Endothelial cell of umbilical vein (primary cell): ENCODE results near the gene APPL2. TPM values are rescaled to one million over a fixed set of nuclear protein-coding genes. Genes with fewer than 3 reads are reported as not detected.
A peak's percentile ranks its signal among the peaks of the same experiment; 100 is the strongest.

Experiments
- BruUV-seq: library from RNA; stranded (reverse); fragments of 400-500 nt; replicated peaks from 2 replicates; lab custom pipeline; 2021; lab: Mats Ljungman, UMichigan
- CTCF ChIA-PET: fragments of 300-600, 350-600 bp; sonication (Branson Sonifier 250); formaldehyde crosslinking; loops from one replicate; lab custom pipeline; 2021; ENCODE audit warnings: antibody characterized with exemption, inconsistent platforms; lab: Charles Lee
- POLR2A ChIA-PET: fragments of 300-600, 350-600 bp; sonication (Branson Sonifier 250); formaldehyde crosslinking; loops from one replicate; lab custom pipeline; 2021; ENCODE audit warnings: antibody characterized with exemption, inconsistent platforms; lab: Charles Lee
- DNase-seq: peaks from one replicate; pipeline ENCODE4 v3.0.0-alpha.2; 2011; ENCODE audit warnings: low read depth, low spot score
- FAIRE-seq: peaks from 2 replicates; lab custom pipeline; 2011; peaks lifted over from hg19 to GRCh38; lab: Jason Lieb, UNC
- H2AFZ ChIP-seq: 2 replicates; pipeline ENCODE4 v1.6.0; 2012; ENCODE audit warnings: low read depth, low read length, control low read depth, inconsistent platforms
- H3K27ac ChIP-seq: 2 replicates; pipeline ENCODE4 v1.5.1; 2011; ENCODE audit warnings: low read depth, mild to moderate bottlenecking, control low read depth, low read length, moderate library complexity; ENCODE audit not compliant: insufficient read depth
- H3K27me3 ChIP-seq, 2 experiments: 2 replicates each; pipeline versions ENCODE4 v1.6.0 to v1.6.1; 2011; ENCODE audit warnings: low read length in 2 of 2, mixed read lengths in 1 of 2; ENCODE audit not compliant: control insufficient read depth in 2 of 2, insufficient read depth in 2 of 2
- H3K36me3 ChIP-seq, 2 experiments: 2 replicates in 1 of 2; 3 replicates in 1 of 2; pipeline ENCODE4 v1.5.1; 2011; ENCODE audit warnings: low read length in 2 of 2, mild to moderate bottlenecking in 1 of 2, moderate library complexity in 1 of 2; ENCODE audit not compliant: control insufficient read depth in 2 of 2, insufficient read depth in 2 of 2; ENCODE audit errors: extremely low read depth in 1 of 2
- H3K4me1 ChIP-seq: 3 replicates; pipeline ENCODE4 v1.5.1; 2011; ENCODE audit warnings: mild to moderate bottlenecking, low read length; ENCODE audit not compliant: control insufficient read depth, insufficient read depth; ENCODE audit errors: extremely low read depth
- H3K4me2 ChIP-seq: 2 replicates; pipeline ENCODE4 v1.6.1; 2011; ENCODE audit warnings: low read length, control low read depth, mixed read lengths; ENCODE audit not compliant: insufficient read depth
- H3K4me3 ChIP-seq, 3 experiments: fragments of 200-600 bp in 1 of 3; sonication (generic), shearing (Covaris generic) in 1 of 3; replicated peaks in 1 of 3; 2 replicates each; pipeline ENCODE4 v1.5.1; 2011 to 2016; ENCODE audit warnings: control low read depth in 3 of 3, low read length in 3 of 3, mild to moderate bottlenecking in 2 of 3, inconsistent platforms in 1 of 3, low read depth in 1 of 3, moderate library complexity in 1 of 3; ENCODE audit not compliant: insufficient read depth in 1 of 3
- H3K79me2 ChIP-seq: 2 replicates; pipeline ENCODE4 v1.6.0; 2012; ENCODE audit warnings: low read length, inconsistent platforms; ENCODE audit not compliant: control insufficient read depth, insufficient read depth
- H3K9ac ChIP-seq: replicated peaks from 2 replicates; pipeline ENCODE3; 2011; ENCODE audit warnings: low read length, control low read depth; ENCODE audit not compliant: insufficient read depth; ENCODE audit errors: extremely low read depth
- H3K9me1 ChIP-seq: replicated peaks from 3 replicates; pipeline ENCODE4 v1.6.0; 2011; ENCODE audit warnings: mild to moderate bottlenecking, low read length; ENCODE audit not compliant: control insufficient read depth, insufficient read depth; ENCODE audit errors: extremely low read depth
- H3K9me3 ChIP-seq: replicated peaks from 2 replicates; pipeline ENCODE4 v1.5.1; 2012; ENCODE audit warnings: low read length, inconsistent platforms; ENCODE audit not compliant: control insufficient read depth, insufficient read depth
- H4K20me1 ChIP-seq: replicated peaks from 2 replicates; pipeline ENCODE3; 2011; ENCODE audit warnings: mild to moderate bottlenecking, low read length; ENCODE audit not compliant: control insufficient read depth, insufficient read depth; ENCODE audit errors: extremely low read depth
- CTCF ChIP-seq, 2 donors: IDR thresholded peaks; 1 replicate in 1 of 2; 2 replicates in 1 of 2; pipeline ENCODE4 v1.5.1; 2011; ENCODE audit warnings: low read length in 2 of 2, mild to moderate bottlenecking in 2 of 2, moderate library complexity in 2 of 2, control low read depth in 1 of 2, inconsistent platforms in 1 of 2, low read depth in 1 of 2; ENCODE audit not compliant: insufficient read depth in 1 of 2; ENCODE audit errors: extremely low read depth in 1 of 2
- EZH2 ChIP-seq: IDR thresholded peaks from 2 replicates; pipeline ENCODE4 v1.6.1; 2012; ENCODE audit warnings: borderline replicate concordance, low read depth, mild to moderate bottlenecking, moderate library complexity, low read length, inconsistent platforms; ENCODE audit not compliant: severe bottlenecking
- FOS ChIP-seq: IDR thresholded peaks from 2 replicates; pipeline ENCODE4 v1.6.1; 2011; ENCODE audit warnings: mild to moderate bottlenecking, low read length, moderate library complexity, borderline replicate concordance; ENCODE audit not compliant: insufficient read depth
- GATA2 ChIP-seq: IDR thresholded peaks from 2 replicates; pipeline ENCODE4 v1.7.0; 2011; ENCODE audit warnings: low read depth, mild to moderate bottlenecking, moderate library complexity, mixed read lengths, low read length; ENCODE audit not compliant: insufficient read length, insufficient read depth
- JUN ChIP-seq: IDR thresholded peaks from 2 replicates; pipeline ENCODE4 v1.6.1; 2011; ENCODE audit warnings: borderline replicate concordance, low read depth; ENCODE audit not compliant: insufficient read length, insufficient read depth
- MAX ChIP-seq: IDR thresholded peaks from 2 replicates; pipeline ENCODE4 v1.6.1; 2011; ENCODE audit not compliant: insufficient read depth, insufficient read length
- MYC ChIP-seq: IDR thresholded peaks from one replicate; pipeline ENCODE4 v1.6.1; 2011; ENCODE audit warnings: mild to moderate bottlenecking, low read depth, low read length
- POLR2A ChIP-seq: IDR thresholded peaks from 2 replicates; pipeline ENCODE4 v1.6.1; 2012; ENCODE audit warnings: low read depth, mild to moderate bottlenecking, control low read depth, low read length
- POLR2AphosphoS5 ChIP-seq: IDR thresholded peaks from 2 replicates; pipeline ENCODE4 v1.6.1; 2012; ENCODE audit warnings: low read depth, mild to moderate bottlenecking, control low read depth, low read length, moderate library complexity; ENCODE audit not compliant: insufficient read depth
- dilution Hi-C: fragments of 300-500 bp; cut with MboI; formaldehyde crosslinking; loops from one replicate; pipeline ENCODE4 v1.15.0; 2019; ENCODE audit warnings: low sequenced_read_pairs; ENCODE audit not compliant: extremely low pct_ligation_motif_present
- intact Hi-C: fragments of 100-400 bp; cut with micrococcal nuclease; formaldehyde crosslinking; loops from one replicate; pipeline ENCODE4 v1.10.0; 2022
- polyA plus RNA-seq, 4 experiments: library from polyadenylated mRNA; depleted of rRNA in 3 of 4; stranded (reverse) in 3 of 4; unstranded in 1 of 4; fragments of >200 nt; gene quantifications; 2 replicates each; pipeline versions ENCODE4 v1.2.1 to v1.2.3, GENCODE V29; 2011 to 2012; ENCODE audit warnings: missing spikeins in 1 of 4
- total RNA-seq: library from RNA; stranded (reverse); gene quantifications from 2 replicates; pipeline ENCODE4 v1.2.3, GENCODE V29; 2021

The APPL2 gene
- total and polyA plus RNA-seq, 2 donors (not counting 3 experiments of a cell fraction or from before 2014, with no cell fraction given), result 8.1 to 21.4 TPM

- no TSS peak for BruUV-seq
- CTCF ChIA-PET, result interaction anchor here (0.9 to 3.2 kb wide), 4 partner anchors 130 to 189 kb away, joined by 3 to 26 read pairs (median 4); no protein-coding TSS in a partner anchor
- peak; percentile 71 for FAIRE-seq
- dilution Hi-C loops, result no loop called here
- no peak overlapping the region for H3K27ac ChIP-seq
- H3K9ac ChIP-seq, result no peak overlapping the region
- peaks cover 0 to 17% of the 10 kb centered on the region in 2 experiments for H3K36me3 ChIP-seq
- H2AFZ ChIP-seq, result no peak overlapping the region
- TF ChIP-seq MYC, result no peak
- TF ChIP-seq FOS, result no peak
- no peak for TF ChIP-seq POLR2A
- no peak for TF ChIP-seq EZH2
- TF ChIP-seq GATA2, result no peak
- TF ChIP-seq JUN, result no peak
- no peak for TF ChIP-seq POLR2AphosphoS5
- peak; percentile 58 for DNase-seq
- H3K4me1 ChIP-seq, result no peaks in the 10 kb centered on the region
- H3K27me3 ChIP-seq, result no peaks in the 10 kb centered on the region
- H3K4me3 ChIP-seq, result no peak overlapping the region
- H3K4me2 ChIP-seq, result no peak overlapping the region
- H3K9me3 ChIP-seq, result no peaks in the 10 kb centered on the region
- intact Hi-C loops, result loop anchor here (2.0 kb wide), 1 partner anchor 178 kb away; no protein-coding TSS in a partner anchor
- no peaks in the 10 kb centered on the region for H3K79me2 ChIP-seq
- no peaks in the 10 kb centered on the region for H4K20me1 ChIP-seq
- POLR2A ChIA-PET, result interaction anchor here (0.6 kb wide), 1 partner anchor 16 kb away, joined by 3 read pairs; no protein-coding TSS in a partner anchor
- H3K9me1 ChIP-seq, result no peaks in the 10 kb centered on the region
Observed at GRCh38 chr12:105204916-105205315, 31.1 kb downstream of the APPL2 start.

- H3K4me2 ChIP-seq, result no peak overlapping the region
- no peak overlapping the region for H3K9ac ChIP-seq
- no peak overlapping the region for H2AFZ ChIP-seq
- H3K9me3 ChIP-seq, result no peaks in the 10 kb centered on the region
- H3K4me3 ChIP-seq, result no peak overlapping the region
- peaks cover 0 to 17% of the 10 kb centered on the region in 2 experiments for H3K36me3 ChIP-seq
- intact Hi-C loops, result loop anchor here (2.0 kb wide), 1 partner anchor 179 kb away; no protein-coding TSS in a partner anchor
- no peak overlapping the region for H3K27ac ChIP-seq
- TF ChIP-seq POLR2AphosphoS5 (no peak), EZH2 (no peak), CTCF (IDR thresholded peaks at IDR 0.05; ENCODE audit: extremely low read depth in 1 of 2, insufficient read depth in 1 of 2, low read depth in 1 of 2, low read length in 2 of 2) (no peak), POLR2A (no peak), MAX (no peak), MYC (no peak), GATA2 (no peak), FOS (no peak), JUN (no peak)
- no peaks in the 10 kb centered on the region for H3K4me1 ChIP-seq
- CTCF ChIA-PET, result interaction anchor here (1.2 to 3.2 kb wide), 2 partner anchors 179 to 189 kb away, joined by 3 to 26 read pairs; no protein-coding TSS in a partner anchor
- FAIRE-seq (no peak), DNase-seq (no peak)
- no TSS peak for BruUV-seq
- H3K79me2 ChIP-seq, result no peaks in the 10 kb centered on the region
- no peaks in the 10 kb centered on the region for H3K27me3 ChIP-seq
- H3K9me1 ChIP-seq, result no peaks in the 10 kb centered on the region
- POLR2A ChIA-PET, result no interaction called here
- dilution Hi-C loops, result no loop called here
- no peaks in the 10 kb centered on the region for H4K20me1 ChIP-seq
Observed at GRCh38 chr12:105204127-105204526, 31.8 kb downstream of the APPL2 start.
